Fibroblast of gingiva (primary cell): ENCODE data around the gene SLC25A45.
"Not testable (repeated sequence)": the region's sequence is repeated elsewhere in the genome, so short reads cannot be mapped to it uniquely, and the experiment has no call there.

Experiments
- DNase-seq: peaks from one replicate; pipeline ENCODE4 v3.0.0-alpha.2; 2011; ENCODE audit warnings: low read depth

Gene SLC25A45

DNA sequence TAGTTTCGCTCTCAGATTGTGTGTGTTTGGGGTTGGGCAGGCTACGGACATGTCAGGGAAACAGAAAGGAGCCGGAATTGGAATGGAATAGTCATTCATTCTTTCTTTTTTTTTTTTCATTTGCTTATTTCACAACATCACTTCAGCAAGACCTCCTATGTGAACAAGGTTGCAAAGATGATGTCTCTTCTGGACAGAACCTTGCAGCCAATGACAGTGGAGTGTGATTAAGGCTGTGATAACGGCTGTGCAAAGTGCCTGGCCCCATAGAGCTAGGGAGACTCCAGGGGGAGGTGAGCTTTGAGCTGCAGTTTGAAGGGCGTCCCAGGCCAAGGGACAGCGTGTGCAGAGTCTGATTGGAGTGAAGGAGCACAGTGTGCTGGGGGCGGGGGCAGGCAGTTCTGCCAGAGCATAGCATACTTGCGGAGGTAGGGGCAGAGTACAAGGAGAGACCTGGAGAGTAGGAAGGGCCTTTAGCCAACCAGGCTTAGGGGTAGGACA is 24.5 kb downstream of the SLC25A45 start:
- no peak for DNase-seq

GRCh38 chr11:65356394-65356972 is 26.0 kb downstream of the SLC25A45 start:
- DNase-seq: no peak

- DNase-seq: peak; percentile 40
Measured at GRCh38 chr11:65355776-65356393, 26.6 kb downstream of the SLC25A45 start.

GRCh38 chr11:65355013-65355775 is 27.3 kb downstream of the SLC25A45 start:
- no peak for DNase-seq

DNA sequence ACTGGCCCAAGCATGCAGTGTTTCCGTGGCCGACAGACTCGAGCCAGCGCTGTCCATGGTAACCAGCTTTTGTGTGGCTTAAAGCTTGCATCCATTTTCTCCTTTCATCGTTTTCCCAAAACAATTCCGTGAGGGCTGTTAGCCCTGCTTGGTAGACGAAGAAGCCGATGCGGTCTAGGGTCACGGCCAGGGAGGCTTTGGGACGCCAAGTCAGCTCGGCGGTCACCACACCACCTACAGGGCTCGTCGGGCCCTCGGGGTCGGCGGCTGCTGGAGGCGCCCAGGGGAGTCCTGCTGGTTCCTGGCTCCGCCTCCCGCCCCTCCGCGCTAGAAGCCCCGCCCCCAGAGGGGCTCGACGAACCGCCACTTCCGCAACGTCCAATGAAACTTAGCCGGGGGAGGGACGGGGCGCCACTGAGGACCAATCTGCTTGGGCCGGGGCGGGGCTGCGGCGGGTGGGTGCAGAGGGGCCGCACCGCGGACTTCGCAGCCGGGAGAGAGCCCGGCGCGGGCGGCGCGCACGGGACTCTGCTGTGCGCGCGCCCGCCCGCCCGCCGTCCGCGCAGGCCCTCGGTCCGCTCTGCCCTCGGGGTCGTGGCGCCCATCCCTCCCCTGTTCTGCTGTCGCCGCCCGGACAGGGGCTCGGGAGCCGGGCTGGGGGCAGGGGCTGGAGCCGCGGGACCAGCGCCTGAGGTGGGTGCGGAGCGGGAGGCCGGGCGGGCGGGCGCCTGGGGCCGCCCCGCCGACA is 28.0 kb downstream of the SLC25A45 start, which contains the start of gene TIGD3:
Gene TIGD3 (plus strand): TSS at position 487 of the 748 bp plus-strand sequence. CDS start 1,058 bp downstream, outside the sequence.
- DNase-seq: peak; percentile 91

DNA sequence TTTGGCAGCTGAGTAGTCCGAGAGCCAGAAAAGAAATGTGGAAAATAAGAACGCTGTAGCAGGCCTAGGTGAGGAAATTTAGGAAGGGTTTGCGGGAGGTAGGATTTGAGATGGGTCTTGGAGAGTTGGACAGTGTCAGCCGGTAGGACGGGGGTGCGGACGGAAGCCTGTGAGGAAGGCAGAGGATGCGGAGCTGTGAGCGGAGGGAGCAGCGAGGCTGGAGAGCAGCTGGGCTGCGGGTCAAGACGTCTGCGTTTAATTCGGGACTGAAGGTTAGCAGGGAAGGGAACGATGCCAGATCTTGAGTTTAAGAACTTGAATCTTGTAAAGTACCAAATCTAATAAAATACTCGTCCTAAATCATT is 28.6 kb downstream of the SLC25A45 start:
- no peak for DNase-seq

DNA sequence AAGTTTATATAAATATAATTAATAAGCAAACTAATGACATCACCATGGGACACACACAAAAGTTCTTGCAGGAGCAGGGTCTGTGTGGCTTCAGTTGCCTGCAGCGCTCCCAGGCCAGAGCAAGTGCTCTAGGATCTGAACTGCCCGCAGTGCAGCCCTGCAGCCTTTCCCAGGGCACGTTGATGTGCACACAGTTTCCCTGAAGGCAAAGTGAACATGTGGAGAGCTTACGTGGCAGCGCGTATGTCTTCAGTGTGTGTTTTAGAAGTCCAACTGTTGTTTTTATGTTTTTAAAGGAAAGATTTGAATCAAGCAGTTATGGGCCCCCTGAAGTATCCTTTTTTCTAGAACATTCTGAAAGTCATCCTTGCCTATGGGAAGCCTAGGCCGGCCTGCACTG is 29.1 kb downstream of the SLC25A45 start:
- no peak for DNase-seq

DNA sequence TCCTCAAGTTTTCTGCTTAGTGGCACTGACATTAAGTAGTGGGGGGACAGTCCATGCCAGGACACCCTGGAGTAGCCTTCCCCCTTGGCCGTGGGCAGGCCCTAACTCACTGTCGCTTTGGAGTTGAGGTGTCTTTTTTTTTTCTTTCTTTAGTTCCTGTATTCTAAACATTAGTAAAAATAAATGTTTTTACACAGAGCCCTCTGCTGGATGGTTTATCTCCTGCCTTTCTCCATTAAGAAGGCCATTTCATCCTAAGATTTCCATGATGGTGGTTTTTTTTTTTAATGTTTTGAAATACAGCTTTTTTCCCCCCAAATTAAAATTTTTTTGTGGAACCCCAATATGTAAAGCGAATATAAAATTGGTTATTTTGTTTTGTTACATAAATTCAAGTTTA is 29.7 kb downstream of the SLC25A45 start:
- no peak for DNase-seq

DNA sequence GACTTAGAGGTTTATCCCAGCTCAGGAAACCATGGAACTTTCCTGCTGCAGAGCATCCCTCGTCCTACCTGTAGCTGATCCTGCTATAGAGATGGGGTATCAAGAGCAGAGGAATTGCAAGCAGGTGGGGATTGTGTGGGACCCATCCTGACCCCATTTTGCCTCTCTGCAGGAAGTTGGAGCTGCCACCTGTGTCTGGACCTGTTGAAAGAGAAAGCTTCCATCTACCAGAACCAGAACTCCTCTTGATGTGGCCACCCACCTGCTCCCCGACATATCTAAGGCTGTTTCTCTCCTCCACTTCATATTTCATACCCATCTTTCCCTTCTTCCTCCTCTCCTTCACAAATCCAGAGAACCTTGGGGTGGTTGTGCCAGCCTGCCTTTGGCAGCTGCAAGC is 30.9 kb downstream of the SLC25A45 start:
- no peak for DNase-seq

GRCh38 chr11:65341856-65342255 is 40.6 kb downstream of the SLC25A45 start:
- DNase-seq: no peak

DNA sequence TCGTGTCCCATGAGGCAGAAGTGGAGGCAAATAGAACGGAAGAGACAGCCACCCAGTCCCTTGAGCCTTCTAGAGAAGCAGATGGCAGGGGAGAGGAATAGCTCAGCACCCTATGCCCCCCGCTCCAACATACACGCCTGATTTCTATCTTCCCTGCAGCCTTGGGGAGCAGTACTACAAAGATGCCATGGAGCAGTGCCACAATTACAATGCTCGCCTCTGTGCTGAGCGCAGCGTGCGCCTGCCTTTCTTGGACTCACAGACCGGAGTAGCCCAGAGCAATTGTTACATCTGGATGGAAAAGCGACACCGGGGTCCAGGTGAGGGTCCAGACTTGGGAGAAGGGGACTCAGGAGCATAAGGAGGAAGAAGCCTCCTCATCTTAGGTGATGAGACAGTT is 42.2 kb downstream of the SLC25A45 start:
- no peak for DNase-seq

GRCh38 chr11:65338676-65339075 is 43.8 kb downstream of the SLC25A45 start:
- no peak for DNase-seq

DNA sequence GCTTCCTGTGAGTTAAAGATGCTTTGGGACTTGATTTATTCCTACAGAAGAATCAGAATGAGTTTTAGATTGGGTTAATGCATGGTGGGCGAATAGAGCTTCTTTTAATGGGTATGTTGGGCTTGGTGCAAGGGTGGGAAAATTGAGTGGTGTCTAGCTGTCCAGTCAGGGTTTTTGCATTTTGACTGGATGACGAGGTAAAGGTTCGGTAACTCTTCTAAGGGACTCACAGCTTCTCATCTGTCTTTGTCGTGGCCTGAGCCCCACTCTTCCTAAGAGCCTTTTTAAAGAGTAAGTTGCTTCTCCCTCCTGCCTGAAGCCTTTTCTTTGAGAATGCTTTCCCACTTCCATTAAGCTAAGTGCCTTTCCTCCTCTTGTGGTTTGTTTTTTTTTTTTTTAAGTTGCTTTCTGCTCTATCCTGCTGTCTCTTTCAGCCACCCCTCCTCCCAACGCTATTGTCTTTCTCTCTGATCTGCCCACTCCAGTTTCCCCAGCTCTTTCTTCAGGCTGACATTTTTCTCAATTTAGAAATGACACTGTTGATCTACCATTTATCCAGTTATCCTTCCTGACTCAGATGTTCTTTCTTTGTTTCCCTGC is 47.6 kb downstream of the SLC25A45 start:
- DNase-seq: no peak

GRCh38 chr11:65332591-65332990 is 49.9 kb downstream of the SLC25A45 start:
- DNase-seq: not testable (repeated sequence)

GRCh38 chr11:65330544-65330943 is 51.9 kb downstream of the SLC25A45 start:
- DNase-seq: no peak

DNA sequence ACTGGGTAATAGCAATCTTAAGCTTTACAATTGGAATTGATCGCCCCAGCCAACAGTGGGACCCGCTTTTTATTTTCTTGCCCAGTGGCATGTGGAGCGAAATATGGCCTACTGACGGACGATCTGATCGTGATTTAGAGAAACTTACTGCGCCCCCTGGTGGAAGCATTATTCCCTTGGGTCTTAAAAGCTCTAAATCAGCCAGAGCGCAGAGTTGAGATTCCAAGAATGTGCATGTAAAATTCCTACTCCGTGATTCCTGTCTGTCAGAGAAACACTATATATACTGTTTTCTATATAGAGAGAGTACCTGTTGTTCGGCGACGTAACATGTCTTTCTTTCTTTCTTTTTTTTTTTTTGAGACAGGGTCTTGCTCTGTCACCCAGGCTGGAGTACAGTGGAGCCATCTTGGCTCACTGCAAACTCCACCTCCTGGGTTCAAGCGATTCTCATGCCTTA is 52.5 kb downstream of the SLC25A45 start:
- DNase-seq: peak; percentile 82

GRCh38 chr11:65329478-65329877 is 53.0 kb downstream of the SLC25A45 start:
- DNase-seq: no peak

DNA sequence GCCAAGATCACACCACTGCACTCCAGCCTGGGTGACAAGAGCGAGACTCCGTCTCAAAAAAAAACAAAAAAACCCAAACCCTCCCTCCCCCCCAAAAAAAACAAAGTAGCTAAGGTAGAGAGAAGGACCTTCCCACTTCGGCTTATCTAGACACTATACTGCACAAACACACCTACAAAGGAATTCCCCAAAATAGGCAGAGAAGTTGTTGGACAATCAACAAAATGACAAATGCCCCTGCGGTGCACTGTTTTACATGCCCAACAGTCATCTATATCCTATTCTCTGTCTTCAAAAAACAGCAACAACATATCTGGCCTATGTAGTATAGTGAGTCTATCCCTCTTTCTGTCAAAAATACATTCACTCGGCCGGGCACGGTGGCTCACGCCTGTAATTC is 55.4 kb downstream of the SLC25A45 start:
- DNase-seq: no peak

- DNase-seq: no peak
Measured at GRCh38 chr11:65325435-65325834, 57.0 kb downstream of the SLC25A45 start.
